Measurements from ENCODE around the gene SRCIN1.
"Not testable (repeated sequence)": the region's sequence is repeated elsewhere in the genome, so short reads cannot be mapped to it uniquely, and the experiment has no call there.

The SRCIN1 gene

GRCh38 chr17:38530856-38531255, 74.9 kb downstream of the SRCIN1 start:
- H3K9me3 ChIP-seq (ENCODE audit: control insufficient read depth, low read length); H3K4me3 ChIP-seq (ENCODE audit: extremely low read depth, insufficient read depth, low read length, poor library complexity, severe bottlenecking); H3K36me3 ChIP-seq (ENCODE audit: control insufficient read depth, insufficient read depth, low read length); H3K27ac ChIP-seq (ENCODE audit: low read depth, low read length, severe bottlenecking): not testable (repeated sequence)
- WGBS, 2 experiments (ENCODE audit: insufficient coverage in 2 of 2), result 88 to 90% methylated on average over 2 to 4 of the region's 11 CpGs
- H3K4me1 ChIP-seq (ENCODE audit: control insufficient read depth, insufficient read depth, low read length, poor library complexity, severe bottlenecking), result peaks cover 12% of the 10 kb centered on the region

- H3K27ac ChIP-seq (ENCODE audit: low read depth, low read length, severe bottlenecking); H3K36me3 ChIP-seq (ENCODE audit: control insufficient read depth, insufficient read depth, low read length); H3K4me1 ChIP-seq (ENCODE audit: control insufficient read depth, insufficient read depth, low read length, poor library complexity, severe bottlenecking); H3K4me3 ChIP-seq (ENCODE audit: extremely low read depth, insufficient read depth, low read length, poor library complexity, severe bottlenecking); H3K9me3 ChIP-seq (ENCODE audit: control insufficient read depth, low read length): not testable (repeated sequence)
- WGBS, 2 experiments (ENCODE audit: insufficient coverage in 2 of 2), result 67 to 71% methylated on average over 9 to 10 of the region's 10 CpGs
Measured at GRCh38 chr17:38528141-38528540, 77.6 kb downstream of the SRCIN1 start.

GRCh38 chr17:38526526-38526925, 79.2 kb downstream of the SRCIN1 start:
- 87 to 90% methylated on average over 2 to 3 of the region's 8 CpGs for WGBS, 2 experiments (ENCODE audit: insufficient coverage in 2 of 2)
- not testable (repeated sequence) for H3K4me1 ChIP-seq (ENCODE audit: control insufficient read depth, insufficient read depth, low read length, poor library complexity, severe bottlenecking); H3K4me3 ChIP-seq (ENCODE audit: extremely low read depth, insufficient read depth, low read length, poor library complexity, severe bottlenecking); H3K27ac ChIP-seq (ENCODE audit: low read depth, low read length, severe bottlenecking); H3K36me3 ChIP-seq (ENCODE audit: control insufficient read depth, insufficient read depth, low read length); H3K9me3 ChIP-seq (ENCODE audit: control insufficient read depth, low read length)

GRCh38 chr17:38512473-38513058, 93.2 kb downstream of the SRCIN1 start:
- 86% methylated on average over 8 to 9 of the region's 13 CpGs for WGBS, 2 experiments (ENCODE audit: insufficient coverage in 2 of 2)
- Histone ChIP-seq H3K4me1 (ENCODE audit: control insufficient read depth, insufficient read depth, low read length, poor library complexity, severe bottlenecking) (peaks cover 14% of the 10 kb centered on the region), H3K4me3 (ENCODE audit: extremely low read depth, insufficient read depth, low read length, poor library complexity, severe bottlenecking) (no peak overlapping the region), H3K27ac (ENCODE audit: low read depth, low read length, severe bottlenecking) (no peak overlapping the region), H3K9me3 (ENCODE audit: control insufficient read depth, low read length) (no peaks in the 10 kb centered on the region), H3K36me3 (ENCODE audit: control insufficient read depth, insufficient read depth, low read length) (no peaks in the 10 kb centered on the region)

- Histone ChIP-seq H3K4me1 (ENCODE audit: control insufficient read depth, insufficient read depth, low read length, poor library complexity, severe bottlenecking) (peaks cover 14% of the 10 kb centered on the region), H3K36me3 (ENCODE audit: control insufficient read depth, insufficient read depth, low read length) (peaks cover 7% of the 10 kb centered on the region), H3K4me3 (ENCODE audit: extremely low read depth, insufficient read depth, low read length, poor library complexity, severe bottlenecking) (peak overlapping the region; percentile 31), H3K27ac (ENCODE audit: low read depth, low read length, severe bottlenecking) (no peak overlapping the region), H3K9me3 (ENCODE audit: control insufficient read depth, low read length) (no peaks in the 10 kb centered on the region)
- 37 to 42% methylated on average over 4 to 6 of the region's 15 CpGs for WGBS, 2 experiments (ENCODE audit: insufficient coverage in 2 of 2)
Measured at GRCh38 chr17:38511150-38512108, 94.3 kb downstream of the SRCIN1 start.

GRCh38 chr17:38510421-38511149, 95.2 kb downstream of the SRCIN1 start:
- Histone ChIP-seq H3K4me3 (ENCODE audit: extremely low read depth, insufficient read depth, low read length, poor library complexity, severe bottlenecking) (peak overlapping the region; percentile 31), H3K36me3 (ENCODE audit: control insufficient read depth, insufficient read depth, low read length) (peaks cover 15% of the 10 kb centered on the region)
- WGBS, 2 experiments (ENCODE audit: insufficient coverage in 2 of 2), result 1% methylated on average over 75 to 81 of the region's 86 CpGs

GRCh38 chr17:38509772-38510420, 95.9 kb downstream of the SRCIN1 start:
- H3K4me3 ChIP-seq (ENCODE audit: extremely low read depth, insufficient read depth, low read length, poor library complexity, severe bottlenecking), result peak overlapping the region; percentile 19
- H3K27ac ChIP-seq (ENCODE audit: low read depth, low read length, severe bottlenecking), result peak overlapping the region; percentile 64

More at GRCh38 chr17:38510421-38511149, 95.2 kb downstream of the SRCIN1 start:
- H3K9me3 ChIP-seq (ENCODE audit: control insufficient read depth, low read length), result no peaks in the 10 kb centered on the region
- H3K4me1 ChIP-seq (ENCODE audit: control insufficient read depth, insufficient read depth, low read length, poor library complexity, severe bottlenecking), result peaks cover 14% of the 10 kb centered on the region
- peak overlapping the region; percentile 64 for H3K27ac ChIP-seq (ENCODE audit: low read depth, low read length, severe bottlenecking)

GRCh38 chr17:38508954-38509771, 96.6 kb downstream of the SRCIN1 start:
- Histone ChIP-seq H3K36me3 (ENCODE audit: control insufficient read depth, insufficient read depth, low read length) (peaks cover 27% of the 10 kb centered on the region), H3K4me1 (ENCODE audit: control insufficient read depth, insufficient read depth, low read length, poor library complexity, severe bottlenecking) (peaks cover 14% of the 10 kb centered on the region), H3K9me3 (ENCODE audit: control insufficient read depth, low read length) (no peaks in the 10 kb centered on the region), H3K4me3 (ENCODE audit: extremely low read depth, insufficient read depth, low read length, poor library complexity, severe bottlenecking) (peak overlapping the region; percentile 19), H3K27ac (ENCODE audit: low read depth, low read length, severe bottlenecking) (peak overlapping the region; percentile 64)
- WGBS, 2 experiments (ENCODE audit: insufficient coverage in 2 of 2), result 24 to 30% methylated on average over 25 to 26 of the region's 27 CpGs

More at GRCh38 chr17:38509772-38510420, 95.9 kb downstream of the SRCIN1 start:
- 2 to 3% methylated on average over 58 to 67 of the region's 80 CpGs for WGBS, 2 experiments (ENCODE audit: insufficient coverage in 2 of 2)
- Histone ChIP-seq H3K36me3 (ENCODE audit: control insufficient read depth, insufficient read depth, low read length) (peaks cover 20% of the 10 kb centered on the region), H3K9me3 (ENCODE audit: control insufficient read depth, low read length) (no peaks in the 10 kb centered on the region), H3K4me1 (ENCODE audit: control insufficient read depth, insufficient read depth, low read length, poor library complexity, severe bottlenecking) (peaks cover 14% of the 10 kb centered on the region)

GRCh38 chr17:38508570-38508950, 97.2 kb downstream of the SRCIN1 start:
- Histone ChIP-seq H3K36me3 (ENCODE audit: control insufficient read depth, insufficient read depth, low read length) (peaks cover 31% of the 10 kb centered on the region), H3K27ac (ENCODE audit: low read depth, low read length, severe bottlenecking) (no peak overlapping the region), H3K4me3 (ENCODE audit: extremely low read depth, insufficient read depth, low read length, poor library complexity, severe bottlenecking) (no peak overlapping the region), H3K9me3 (ENCODE audit: control insufficient read depth, low read length) (no peaks in the 10 kb centered on the region), H3K4me1 (ENCODE audit: control insufficient read depth, insufficient read depth, low read length, poor library complexity, severe bottlenecking) (peaks cover 14% of the 10 kb centered on the region)
- 65 to 78% methylated on average over 3 to 6 of the region's 6 CpGs for WGBS, 2 experiments (ENCODE audit: insufficient coverage in 2 of 2)
